HG02943 (cell line): ENCODE data around the gene MAGEB1.

Experiments
- ATAC-seq: cut with Tn5 transposase; IDR thresholded peaks from one replicate; pipeline ENCODE4 v1.9.1; 2021; ENCODE audit warnings: mild to moderate bottlenecking, low read depth, moderate library complexity; ENCODE audit not compliant: unreplicated experiment

The MAGEB1 gene

DNA sequence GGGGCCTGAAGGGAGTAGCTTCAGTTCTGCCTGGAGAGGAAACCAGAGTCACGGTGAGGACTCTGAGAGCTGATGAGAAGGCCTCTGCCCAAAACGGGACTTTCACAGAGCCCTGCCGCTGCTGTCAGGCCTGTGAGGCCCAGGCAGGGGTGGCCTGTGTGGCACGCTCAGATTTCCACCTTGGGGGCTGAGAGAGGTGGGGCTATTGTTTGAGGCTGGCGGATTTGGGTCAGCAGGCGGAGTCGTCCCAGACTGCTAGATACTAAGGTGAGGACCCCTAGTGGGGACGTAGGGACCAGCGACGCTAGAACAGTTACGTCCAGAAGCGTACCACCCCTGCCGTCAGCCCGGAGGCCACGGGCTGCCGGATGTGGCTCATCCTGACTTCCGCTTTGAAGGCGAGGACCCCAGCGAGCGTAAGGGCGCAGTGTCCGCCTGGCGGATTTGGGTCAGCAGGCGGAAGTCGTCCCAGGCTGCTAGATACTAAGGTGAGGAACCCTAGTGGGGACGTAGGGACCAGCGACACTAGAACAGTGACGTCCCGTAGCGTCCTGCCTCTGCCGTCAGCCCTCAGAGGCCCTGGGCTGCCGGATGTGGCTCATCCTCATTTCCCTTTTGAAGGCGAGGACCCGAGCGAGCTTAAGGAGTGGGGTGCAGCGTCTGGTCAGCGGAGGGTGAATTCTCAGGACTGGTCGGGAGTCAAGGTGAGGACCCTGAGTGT is at the start of gene MAGEB1:
TSS of gene MAGEB1 (plus strand) at position 378 of the 721 bp plus-strand sequence. CDS start 3,348 bp downstream, outside the sequence.
- no peak for ATAC-seq

DNA sequence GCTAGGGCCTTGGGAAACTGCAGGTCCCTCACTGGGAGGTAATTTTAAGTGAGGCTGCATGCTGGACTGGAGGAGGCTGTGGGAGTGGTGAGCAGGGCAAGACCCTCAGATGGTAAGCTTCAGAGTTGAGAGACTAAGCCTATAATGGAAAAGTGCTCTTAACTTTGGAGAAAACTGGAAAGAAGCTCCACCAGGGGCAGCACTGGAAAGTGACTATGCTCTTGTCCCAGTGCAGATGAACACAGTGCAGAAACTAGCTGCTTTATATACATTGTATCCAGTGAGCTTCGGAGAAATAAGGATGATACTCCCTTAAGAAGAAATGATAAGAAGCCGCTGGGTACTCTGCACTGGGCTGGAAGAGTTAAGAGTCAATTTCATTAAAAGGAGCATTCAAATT is 34.8 kb upstream of the MAGEB1 start:
- ATAC-seq, result no peak

DNA sequence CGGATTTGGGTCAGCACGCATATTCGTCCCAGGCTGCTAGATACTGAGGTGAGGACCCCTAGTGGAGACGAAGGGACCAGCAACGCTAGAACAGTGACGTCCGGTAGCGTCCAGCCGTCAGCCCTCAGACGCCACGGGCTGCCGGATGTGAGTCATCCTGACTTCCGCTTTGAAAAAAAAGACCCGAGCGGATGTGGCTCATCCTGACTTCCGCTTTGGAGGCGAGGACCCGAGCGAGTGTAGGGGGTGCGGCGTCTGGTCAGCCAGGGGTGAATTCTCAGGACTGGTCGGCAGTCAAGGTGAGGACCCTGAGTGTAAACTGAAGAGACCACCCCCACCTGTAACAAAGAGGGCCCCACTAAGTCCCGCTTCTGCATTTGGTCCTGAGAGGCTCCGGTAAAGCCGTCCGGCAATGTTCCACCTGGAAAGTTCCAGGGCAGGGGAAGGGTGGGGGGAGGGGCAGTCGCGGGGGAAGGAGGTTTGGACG is 31.5 kb upstream of the MAGEB1 start, which contains the start of gene MAGEB2:
TSS of gene MAGEB2 (plus strand) at position 207 of the 487 bp plus-strand sequence. CDS start 3,018 bp downstream, outside the sequence.
- no peak for ATAC-seq

- no peak for ATAC-seq
Observed at GRCh38 chrX:30217465-30217864, 29.5 kb upstream of the MAGEB1 start.

- ATAC-seq, result no peak
Observed at GRCh38 chrX:30219372-30219771, 27.6 kb upstream of the MAGEB1 start.

- ATAC-seq, result no peak
Observed at GRCh38 chrX:30220661-30221060, 26.3 kb upstream of the MAGEB1 start.

- ATAC-seq, result no peak
Observed at GRCh38 chrX:30224536-30224935, 22.4 kb upstream of the MAGEB1 start.

GRCh38 chrX:30228526-30228925 is 18.4 kb upstream of the MAGEB1 start:
- ATAC-seq, result no peak

- ATAC-seq, result no peak
Observed at GRCh38 chrX:30230395-30230794, 16.6 kb upstream of the MAGEB1 start, which contains the start of gene MAGEB3. Gene MAGEB3, plus strand, starts transcription at chrX:30230657. Its CDS starts 5,268 bp downstream, at chrX:30235925.

- no peak for ATAC-seq
Observed at GRCh38 chrX:30241724-30242415, 5.1 kb upstream of the MAGEB1 start, which contains the start of gene MAGEB4. Gene MAGEB4, plus strand, starts transcription at chrX:30242000. Its CDS starts 136 bp downstream, at chrX:30242136.

DNA sequence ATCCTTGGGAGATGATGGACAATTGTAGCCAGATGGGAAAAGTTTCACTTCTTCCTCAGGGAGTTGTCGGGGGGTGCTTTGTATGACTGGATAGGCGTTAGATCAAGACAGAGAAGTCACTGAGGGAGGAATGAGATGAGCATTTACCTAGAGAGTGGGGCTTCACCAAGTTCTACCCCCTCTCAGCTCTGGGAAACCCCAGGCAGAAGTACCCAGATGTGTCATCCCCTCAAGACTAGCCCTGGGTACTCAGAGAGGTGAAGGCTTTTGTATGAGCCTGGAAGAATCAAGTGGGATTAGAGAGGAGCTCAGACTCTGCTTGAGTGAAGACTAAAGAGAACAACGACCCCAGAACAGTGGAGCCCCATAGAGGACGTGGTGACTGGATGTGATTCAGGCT is 1.9 kb downstream of the MAGEB1 start:
- no peak for ATAC-seq

- no peak for ATAC-seq
Observed at GRCh38 chrX:30253257-30253656, 6.3 kb downstream of the MAGEB1 start.

GRCh38 chrX:30259927-30260326 is 13.0 kb downstream of the MAGEB1 start:
- no peak for ATAC-seq

DNA sequence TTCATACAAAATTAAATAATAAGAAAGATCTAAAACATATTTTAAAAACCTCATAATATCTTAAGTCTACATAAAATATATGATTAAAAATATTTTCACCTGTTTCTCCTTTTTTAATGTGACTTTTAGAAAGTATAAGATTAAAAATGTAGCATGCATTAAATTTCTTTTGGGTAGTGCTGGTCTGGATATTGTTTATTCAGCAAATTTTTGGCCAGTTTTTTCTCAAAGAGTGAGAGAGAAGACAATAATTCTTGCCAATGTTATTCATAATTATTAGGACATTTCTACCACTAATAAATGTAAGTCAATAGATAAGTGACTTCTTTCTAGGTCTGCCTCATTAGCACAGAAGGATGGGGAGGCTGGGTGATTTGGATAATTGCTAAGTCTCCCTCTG is 14.1 kb downstream of the MAGEB1 start:
- no peak for ATAC-seq

GRCh38 chrX:30262763-30263162 is 15.8 kb downstream of the MAGEB1 start:
- ATAC-seq, result no peak

GRCh38 chrX:30270639-30271038 is 23.7 kb downstream of the MAGEB1 start:
- no peak for ATAC-seq

- no peak for ATAC-seq
Observed at GRCh38 chrX:30275498-30275897, 28.6 kb downstream of the MAGEB1 start.

DNA sequence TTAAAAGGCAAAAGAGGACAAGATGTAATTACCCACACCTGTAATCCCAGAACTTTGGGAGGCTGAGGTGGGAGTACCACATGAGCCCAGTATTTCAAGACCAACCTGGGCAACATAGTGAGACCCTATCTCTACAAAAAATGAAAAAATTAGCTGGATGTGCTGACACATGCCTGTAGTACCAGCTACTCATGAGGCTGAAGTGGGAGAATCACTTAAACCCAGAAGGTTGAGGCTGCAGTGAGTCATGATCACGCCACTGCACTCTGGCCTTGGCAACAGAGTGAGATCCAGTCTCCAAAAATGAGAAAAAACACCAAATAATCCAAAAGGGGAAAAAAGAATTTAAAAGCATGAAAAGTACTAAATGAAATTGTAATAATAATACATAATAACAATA is 31.4 kb downstream of the MAGEB1 start:
- ATAC-seq, result no peak

DNA sequence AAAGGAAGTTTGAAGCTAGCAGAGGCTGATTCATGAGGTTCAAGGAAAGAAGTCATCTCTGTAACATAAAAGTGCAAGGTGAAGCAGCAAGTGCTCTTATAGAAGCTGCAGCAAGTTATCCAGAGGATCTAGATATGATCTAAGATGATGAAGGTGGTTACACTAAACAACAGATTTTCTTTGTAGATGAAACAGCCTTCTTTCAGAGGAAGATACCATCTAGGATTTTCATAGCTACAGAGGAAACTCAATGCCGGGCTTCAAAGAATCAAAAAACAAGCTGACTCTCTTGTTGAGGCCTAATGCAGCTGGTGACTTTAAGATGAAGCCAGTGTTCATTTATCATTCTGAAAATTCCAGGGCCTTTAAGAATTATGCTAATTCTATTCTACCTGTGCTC is 33.5 kb downstream of the MAGEB1 start:
- no peak for ATAC-seq

- ATAC-seq, result no peak
Observed at GRCh38 chrX:30282527-30282926, 35.6 kb downstream of the MAGEB1 start.

GRCh38 chrX:30283456-30284200 is 36.7 kb downstream of the MAGEB1 start:
- ATAC-seq, result no peak
